Nephron (organoid): Measurements from ENCODE around the gene HOXC11.

ENCODE experiments used
- H3K27ac Mint-ChIP-seq, 3 experiments: 2 replicates each; pipeline ENCODE4 v1.8.0; 2020; ENCODE audit warnings: mixed read lengths in 3 of 3, mild to moderate bottlenecking in 2 of 3, moderate library complexity in 1 of 3
- H3K27me3 Mint-ChIP-seq: 2 replicates; pipeline ENCODE4 v1.8.0; 2021; ENCODE audit warnings: low read depth, mild to moderate bottlenecking, moderate library complexity, mixed read lengths
- H3K36me3 Mint-ChIP-seq: 2 replicates; pipeline ENCODE4 v1.8.0; 2020; ENCODE audit warnings: low read depth, mixed read lengths
- H3K4me1 Mint-ChIP-seq: 2 replicates; pipeline ENCODE4 v1.8.0; 2020; ENCODE audit warnings: mixed read lengths
- H3K4me3 Mint-ChIP-seq, 3 experiments: 2 replicates each; pipeline ENCODE4 v1.8.0; 2020; ENCODE audit warnings: mild to moderate bottlenecking in 3 of 3, mixed read lengths in 3 of 3, moderate library complexity in 2 of 3
- H3K9me3 Mint-ChIP-seq: 2 replicates; pipeline ENCODE4 v1.8.0; 2020; ENCODE audit warnings: mixed read lengths
- TF ChIP-seq, protein P1 (sequence below), 3 experiments: fragments of 200-600 bp; sonication (generic); IDR thresholded peaks; one replicate each; pipeline ENCODE4 v1.5.0; 2021; ENCODE audit warnings: antibody characterized with exemption in 3 of 3; ENCODE audit not compliant: unreplicated experiment in 3 of 3

HOXC11 gene

DNA sequence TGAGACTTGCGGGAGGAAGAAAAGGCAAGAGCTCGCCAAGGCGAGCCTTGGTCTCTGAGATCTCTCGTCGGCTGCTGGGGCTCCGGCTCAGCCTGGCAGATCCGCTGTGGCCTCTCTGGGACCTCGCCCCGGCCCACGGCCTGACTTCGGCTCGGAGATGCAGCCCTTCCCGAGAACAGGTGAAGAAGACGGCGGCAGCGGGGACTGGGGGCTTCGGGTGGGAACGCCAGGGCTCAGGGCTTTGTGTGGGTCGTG, 21.0 kb downstream of the HOXC11 start:
- Mint-ChIP-seq H3K36me3 (peaks cover 36% of the 10 kb centered on the region), H3K9me3 (no peaks in the 10 kb centered on the region), H3K27me3 (peaks cover 77% of the 10 kb centered on the region), H3K4me3 (peak overlapping the region; percentile 95 to 99 (median 96)), H3K4me1 (peaks cover 73% of the 10 kb centered on the region), H3K27ac (peak overlapping the region; percentile 95 to 100 (median 100))
- TF ChIP-seq, protein P1, sequence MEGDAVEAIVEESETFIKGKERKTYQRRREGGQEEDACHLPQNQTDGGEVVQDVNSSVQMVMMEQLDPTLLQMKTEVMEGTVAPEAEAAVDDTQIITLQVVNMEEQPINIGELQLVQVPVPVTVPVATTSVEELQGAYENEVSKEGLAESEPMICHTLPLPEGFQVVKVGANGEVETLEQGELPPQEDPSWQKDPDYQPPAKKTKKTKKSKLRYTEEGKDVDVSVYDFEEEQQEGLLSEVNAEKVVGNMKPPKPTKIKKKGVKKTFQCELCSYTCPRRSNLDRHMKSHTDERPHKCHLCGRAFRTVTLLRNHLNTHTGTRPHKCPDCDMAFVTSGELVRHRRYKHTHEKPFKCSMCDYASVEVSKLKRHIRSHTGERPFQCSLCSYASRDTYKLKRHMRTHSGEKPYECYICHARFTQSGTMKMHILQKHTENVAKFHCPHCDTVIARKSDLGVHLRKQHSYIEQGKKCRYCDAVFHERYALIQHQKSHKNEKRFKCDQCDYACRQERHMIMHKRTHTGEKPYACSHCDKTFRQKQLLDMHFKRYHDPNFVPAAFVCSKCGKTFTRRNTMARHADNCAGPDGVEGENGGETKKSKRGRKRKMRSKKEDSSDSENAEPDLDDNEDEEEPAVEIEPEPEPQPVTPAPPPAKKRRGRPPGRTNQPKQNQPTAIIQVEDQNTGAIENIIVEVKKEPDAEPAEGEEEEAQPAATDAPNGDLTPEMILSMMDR (IDR thresholded peaks at IDR 0.05; ENCODE audit: unreplicated experiment in 3 of 3): no peak

DNA sequence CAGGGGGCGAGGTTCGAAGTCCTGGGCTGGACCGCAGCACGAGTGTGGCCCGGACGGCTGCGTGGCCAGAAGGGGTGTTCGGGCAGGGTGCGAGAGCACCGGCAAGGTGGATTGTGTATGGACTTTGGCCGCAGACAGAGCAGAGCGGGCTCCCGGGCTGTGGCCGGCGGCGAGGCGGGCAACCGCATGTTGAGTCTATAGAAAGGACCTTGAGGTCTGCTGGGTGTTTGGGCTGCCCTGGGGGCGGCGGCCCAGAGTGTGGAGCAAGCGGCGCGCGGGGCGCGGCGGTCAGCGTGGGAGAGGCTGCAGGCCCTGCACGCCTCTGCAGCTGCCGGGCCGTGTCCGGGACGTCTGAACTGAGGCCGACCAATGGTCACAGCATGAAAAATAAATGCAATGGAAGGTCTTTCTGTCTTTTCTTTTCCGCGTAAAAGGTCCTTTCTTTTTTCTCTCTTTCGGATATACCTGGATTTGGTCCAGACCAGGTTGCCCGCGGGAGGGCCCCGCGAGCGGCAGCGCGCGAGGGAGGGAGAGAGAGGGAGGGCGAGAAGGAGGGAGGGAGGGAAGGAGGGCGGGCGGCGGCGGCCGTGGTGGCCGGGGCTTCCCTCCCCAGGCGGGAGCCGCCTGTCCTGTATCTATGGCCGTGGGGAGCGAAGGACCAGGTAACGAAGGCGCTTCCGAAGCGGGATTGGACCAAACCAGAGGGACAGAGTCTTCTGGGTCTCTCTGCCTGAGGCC, 21.5 kb downstream of the HOXC11 start:
- Mint-ChIP-seq H3K27me3 (peaks cover 72% of the 10 kb centered on the region), H3K4me1 (peaks cover 69% of the 10 kb centered on the region), H3K27ac (peak overlapping the region; percentile 95 to 100 (median 100)), H3K36me3 (peaks cover 33% of the 10 kb centered on the region), H3K9me3 (no peaks in the 10 kb centered on the region), H3K4me3 (peak overlapping the region; percentile 95 to 99 (median 96))
- TF ChIP-seq, protein P1 (IDR thresholded peaks at IDR 0.05; ENCODE audit: unreplicated experiment in 3 of 3): no peak

DNA sequence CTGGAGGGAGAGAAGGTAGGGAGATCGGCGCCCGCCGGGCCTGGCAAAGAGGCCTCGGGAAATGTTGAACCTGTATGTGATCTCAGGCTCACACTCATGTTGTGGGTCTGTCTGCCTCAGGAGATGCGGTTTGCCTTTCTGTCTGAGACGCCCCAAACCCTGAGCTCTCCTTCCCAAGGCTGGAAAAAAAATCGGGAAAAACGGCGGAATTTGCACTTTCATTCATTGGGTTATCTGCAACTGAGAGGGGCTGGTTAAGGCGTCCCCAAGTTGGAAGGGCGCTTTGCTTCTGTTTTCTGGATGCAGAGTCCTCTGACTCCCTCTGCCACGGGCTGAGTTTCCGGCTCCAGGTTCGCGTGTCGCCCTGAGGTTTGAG, 22.1 kb downstream of the HOXC11 start:
- H3K9me3 Mint-ChIP-seq: no peaks in the 10 kb centered on the region

DNA sequence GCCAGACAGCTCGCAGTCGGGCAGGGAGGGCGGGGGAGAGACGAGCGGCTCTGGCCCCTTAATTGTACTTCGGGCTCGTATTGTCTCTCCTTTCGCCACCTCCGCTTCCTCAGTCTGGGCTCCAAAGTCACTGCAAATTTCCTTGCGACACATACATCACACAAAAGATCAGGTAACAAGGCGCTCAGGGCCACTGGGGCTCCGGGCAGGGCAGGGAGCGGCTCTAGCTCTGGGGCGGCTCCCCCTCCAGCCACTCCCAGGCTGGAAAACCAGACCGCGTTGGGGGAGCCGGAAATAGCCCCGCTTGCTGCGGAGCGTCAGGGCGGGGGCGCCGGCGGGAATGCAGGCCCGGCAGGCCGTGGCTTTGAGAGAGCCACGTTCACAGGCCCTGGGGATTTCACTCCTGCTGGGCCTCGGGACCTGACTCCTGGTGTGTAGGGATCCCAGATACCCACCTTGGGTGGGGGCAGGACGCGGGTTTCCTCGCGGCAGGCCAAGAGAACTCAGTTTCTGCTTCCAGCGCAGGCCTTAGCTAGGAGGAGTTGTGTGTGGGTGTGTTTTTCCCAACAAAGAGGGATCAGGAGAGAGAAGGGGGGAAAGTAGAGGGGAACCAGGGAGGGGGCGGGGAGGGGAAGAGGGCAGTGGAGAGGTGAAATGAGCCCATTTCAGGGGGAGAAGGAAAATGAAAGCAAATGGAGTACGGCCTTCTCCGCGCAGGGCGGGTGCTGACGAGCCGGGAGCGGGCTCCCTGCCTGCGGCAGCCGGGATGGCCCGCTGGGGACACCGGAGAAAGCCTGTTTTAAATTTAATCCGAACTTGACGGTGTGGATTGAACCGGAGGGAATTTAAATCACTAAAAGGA, 22.7 kb downstream of the HOXC11 start:
- peaks cover 57% of the 10 kb centered on the region for H3K4me1 Mint-ChIP-seq
- peaks cover 22% of the 10 kb centered on the region for H3K36me3 Mint-ChIP-seq
- H3K4me3 Mint-ChIP-seq: peak overlapping the region; percentile 95 to 99 (median 96)
- H3K9me3 Mint-ChIP-seq: no peaks in the 10 kb centered on the region
- peak overlapping the region; percentile 95 to 100 (median 100) for H3K27ac Mint-ChIP-seq
- peaks cover 60% of the 10 kb centered on the region for H3K27me3 Mint-ChIP-seq
- TF ChIP-seq, protein P1 (IDR thresholded peaks at IDR 0.05; ENCODE audit: unreplicated experiment in 3 of 3): no peak

More for the DNA sequence above, 22.1 kb downstream of the HOXC11 start:
- H3K27me3 Mint-ChIP-seq: peaks cover 66% of the 10 kb centered on the region
- peaks cover 28% of the 10 kb centered on the region for H3K36me3 Mint-ChIP-seq
- H3K27ac Mint-ChIP-seq: peak overlapping the region; percentile 95 to 100 (median 100)
- H3K4me1 Mint-ChIP-seq: peaks cover 64% of the 10 kb centered on the region
- TF ChIP-seq, protein P1 (IDR thresholded peaks at IDR 0.05; ENCODE audit: unreplicated experiment in 3 of 3): no peak
- H3K4me3 Mint-ChIP-seq: peak overlapping the region; percentile 95 to 99 (median 96)

DNA sequence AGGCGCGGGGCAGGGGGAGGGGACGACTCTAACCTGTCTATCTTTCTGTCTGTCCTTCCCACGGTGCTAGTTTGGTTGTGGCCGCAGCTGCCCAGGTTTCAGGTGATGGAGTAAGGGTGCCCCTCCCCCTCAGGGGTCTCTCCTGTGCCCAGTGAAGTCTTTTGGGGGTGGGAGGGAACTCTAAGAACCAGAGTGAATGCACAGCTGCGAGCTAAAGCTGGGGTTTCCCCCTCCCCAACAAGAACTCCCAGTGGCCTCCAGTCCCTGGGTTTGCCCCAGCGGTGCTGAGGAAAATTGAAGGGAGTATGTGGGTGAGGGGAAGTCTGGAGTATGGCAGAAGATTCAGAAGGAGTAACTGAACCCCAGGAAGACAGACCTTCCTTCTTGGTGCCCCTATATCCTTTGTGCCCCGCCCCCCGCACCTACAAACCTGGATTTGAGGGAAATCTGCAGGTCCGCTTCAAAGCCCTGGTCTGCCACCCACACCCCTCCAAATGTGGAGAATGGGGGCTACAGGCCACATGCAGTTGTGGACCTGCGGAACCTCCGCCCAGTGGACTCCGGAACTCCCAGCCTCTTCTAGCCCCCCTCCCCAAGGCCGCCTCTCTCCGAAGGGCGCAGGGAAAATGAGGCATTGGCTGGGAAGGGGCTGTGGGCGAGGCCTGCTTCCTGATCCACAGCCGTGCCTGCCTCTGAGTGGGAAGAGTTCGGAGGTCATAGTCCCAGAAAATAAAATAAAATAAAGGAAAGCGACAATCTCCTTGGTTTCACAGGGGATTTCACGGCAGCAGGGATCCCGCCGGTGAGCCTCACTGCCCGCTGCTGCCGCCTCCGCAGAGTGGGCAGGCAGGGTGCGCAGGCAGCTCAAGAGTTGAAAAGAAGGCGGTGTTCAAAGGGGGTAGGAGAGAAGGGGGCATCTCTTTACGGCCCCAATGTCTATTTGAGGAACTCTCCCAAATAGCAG, 23.6 kb downstream of the HOXC11 start:
- H3K9me3 Mint-ChIP-seq: no peaks in the 10 kb centered on the region
- peaks cover 51% of the 10 kb centered on the region for H3K27me3 Mint-ChIP-seq
- H3K4me1 Mint-ChIP-seq: peaks cover 52% of the 10 kb centered on the region
- H3K4me3 Mint-ChIP-seq: peak overlapping the region; percentile 95 to 99 (median 96)
- TF ChIP-seq, protein P1 (IDR thresholded peaks at IDR 0.05; ENCODE audit: unreplicated experiment in 3 of 3): no peak
- peak overlapping the region; percentile 95 to 100 (median 100) for H3K27ac Mint-ChIP-seq
- H3K36me3 Mint-ChIP-seq: peaks cover 18% of the 10 kb centered on the region
